GM18520 (cell line): ENCODE data around the gene AMN1.
"Not testable (repeated sequence)": the region's sequence is repeated elsewhere in the genome, so short reads cannot be mapped to it uniquely, and the experiment has no call there.

Experiments used
- ATAC-seq: cut with Tn5 transposase; IDR thresholded peaks from one replicate; pipeline ENCODE4 v1.9.1; 2021; ENCODE audit not compliant: unreplicated experiment

AMN1 gene

DNA sequence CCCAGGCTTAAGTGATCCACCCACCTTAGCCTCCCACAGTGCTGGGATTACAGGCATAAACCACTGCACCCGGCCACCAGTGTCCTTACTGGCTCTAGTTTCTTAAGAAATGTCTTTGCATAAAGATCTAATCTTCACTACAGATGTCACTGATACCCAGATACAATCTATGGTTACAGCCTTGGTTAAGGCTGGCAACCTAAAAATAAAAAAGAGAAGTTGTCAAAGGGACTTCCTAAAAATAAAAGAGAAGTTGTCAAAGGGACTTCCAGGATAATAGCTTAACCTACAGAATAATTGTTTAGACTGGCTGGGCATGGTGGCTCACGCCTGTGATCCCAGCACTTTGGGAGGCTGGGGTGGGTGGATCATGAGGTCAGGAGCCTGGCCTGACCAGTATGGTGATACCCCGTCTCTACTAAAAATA is 41.7 kb downstream of the AMN1 start:
- ATAC-seq, result no peak

DNA sequence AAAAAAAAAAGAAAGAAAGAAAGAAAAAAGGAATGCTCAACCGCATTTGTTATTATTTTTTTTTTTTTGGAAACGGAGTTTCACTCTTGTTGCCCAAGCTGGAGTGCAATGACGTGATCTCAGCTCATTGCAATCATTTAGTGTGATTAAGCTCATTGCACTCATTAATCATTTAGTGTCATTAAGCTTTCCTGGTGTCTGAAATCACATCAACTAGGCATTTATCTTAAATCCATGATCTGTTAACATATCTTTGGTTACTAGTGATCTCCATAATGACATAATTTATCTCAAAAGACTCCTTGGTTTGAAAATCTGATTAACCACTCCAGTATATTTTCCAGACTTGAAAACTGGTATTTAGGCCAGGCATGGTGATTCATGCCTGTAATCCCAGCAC is 43.0 kb downstream of the AMN1 start:
- ATAC-seq, result no peak

DNA sequence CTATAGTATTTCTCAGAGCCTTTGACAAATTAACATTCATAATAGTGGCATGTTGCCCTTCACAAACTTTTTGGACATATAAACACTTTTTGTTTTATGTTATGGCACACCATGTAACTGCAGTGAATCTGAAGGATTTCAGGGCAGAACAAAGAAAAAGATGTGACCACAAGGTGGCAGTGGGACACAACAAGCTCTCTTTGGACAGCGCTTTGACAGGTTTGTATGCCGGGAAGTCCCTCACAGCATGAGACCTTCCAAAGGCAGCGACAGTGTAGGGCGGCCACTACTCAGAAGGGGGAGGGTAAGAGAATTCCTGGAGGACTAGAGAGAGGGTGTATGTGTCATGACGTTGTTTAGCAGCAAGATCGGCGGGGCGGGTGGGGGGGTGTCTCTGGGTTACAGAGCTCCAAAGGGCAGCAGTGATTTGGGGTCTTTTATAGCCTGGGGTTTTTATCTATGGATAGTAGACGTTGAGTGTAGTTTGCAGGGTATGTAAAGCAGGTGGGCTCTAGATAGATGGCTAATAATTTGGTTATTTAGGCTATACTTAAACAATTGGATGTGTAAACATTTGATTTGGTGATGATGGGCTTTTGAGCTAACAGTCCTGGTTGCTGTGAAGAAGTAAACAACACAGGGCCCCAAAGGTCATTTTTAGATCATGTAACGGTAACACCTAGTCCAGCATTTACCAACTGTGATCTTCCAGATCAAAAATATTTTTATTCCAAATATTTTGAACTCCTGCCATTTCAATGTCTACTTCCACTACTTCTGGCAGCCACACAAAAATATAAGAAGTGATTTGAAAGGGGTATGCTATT is 46.5 kb downstream of the AMN1 start:
- peak; percentile 84 for ATAC-seq

DNA sequence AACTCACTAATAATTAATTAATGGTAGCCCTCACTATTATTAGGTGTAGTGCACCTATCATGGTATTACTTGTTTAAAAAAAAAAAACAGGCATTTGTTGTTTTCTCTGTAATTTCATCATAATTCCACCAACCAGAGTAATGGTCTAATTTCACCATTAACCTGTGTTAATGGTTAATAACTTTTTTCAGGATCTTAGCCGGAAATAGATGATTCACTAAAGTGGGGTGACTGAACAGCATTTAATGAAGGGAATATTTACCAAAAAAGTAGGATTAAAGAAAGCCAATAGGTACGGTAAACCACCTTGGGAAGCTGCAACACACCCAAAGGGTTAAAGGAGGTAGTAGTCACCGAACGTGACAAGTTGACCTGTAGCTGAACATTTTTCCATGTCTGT is 56.3 kb downstream of the AMN1 start:
- ATAC-seq, result no peak

DNA sequence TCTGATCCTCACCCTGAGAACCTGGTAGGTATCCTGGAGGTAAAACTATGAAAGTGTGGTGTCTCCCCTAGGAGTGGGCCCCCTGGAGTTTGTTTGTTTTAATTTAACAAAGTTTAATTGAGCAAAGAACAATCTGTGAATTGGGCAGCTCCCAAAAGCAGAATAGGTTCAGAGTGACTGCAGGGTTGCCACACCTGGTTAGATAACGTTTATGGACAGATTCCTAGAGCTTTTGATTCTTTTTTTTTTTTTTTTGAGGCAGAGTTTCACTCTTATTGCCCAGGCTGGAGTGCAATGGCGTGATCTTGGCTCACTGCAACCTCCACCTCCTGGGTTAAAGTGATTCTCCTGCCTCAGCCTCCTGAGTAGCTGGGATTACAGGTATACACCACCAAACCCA is 59.2 kb downstream of the AMN1 start:
- ATAC-seq, result not testable (repeated sequence)

DNA sequence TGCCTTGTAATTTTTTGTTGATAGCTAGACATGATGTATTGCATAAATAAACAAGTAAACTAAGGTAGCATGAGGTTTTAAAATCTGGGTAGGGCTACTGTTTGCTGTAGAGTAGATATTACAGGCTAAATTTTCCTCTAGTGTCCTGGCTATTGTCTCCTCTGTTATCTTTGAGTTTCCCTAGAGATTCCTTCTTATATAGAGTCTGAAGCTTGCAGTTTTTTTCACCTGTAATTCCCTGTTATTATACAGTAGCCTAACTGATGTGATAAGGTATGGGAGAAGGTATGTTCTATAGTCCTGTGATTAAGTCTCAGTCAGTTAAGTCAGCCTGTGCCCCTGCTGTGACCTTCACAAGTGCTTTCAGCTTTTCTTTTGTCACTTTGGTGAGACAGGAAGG is 59.8 kb downstream of the AMN1 start:
- ATAC-seq, result no peak

DNA sequence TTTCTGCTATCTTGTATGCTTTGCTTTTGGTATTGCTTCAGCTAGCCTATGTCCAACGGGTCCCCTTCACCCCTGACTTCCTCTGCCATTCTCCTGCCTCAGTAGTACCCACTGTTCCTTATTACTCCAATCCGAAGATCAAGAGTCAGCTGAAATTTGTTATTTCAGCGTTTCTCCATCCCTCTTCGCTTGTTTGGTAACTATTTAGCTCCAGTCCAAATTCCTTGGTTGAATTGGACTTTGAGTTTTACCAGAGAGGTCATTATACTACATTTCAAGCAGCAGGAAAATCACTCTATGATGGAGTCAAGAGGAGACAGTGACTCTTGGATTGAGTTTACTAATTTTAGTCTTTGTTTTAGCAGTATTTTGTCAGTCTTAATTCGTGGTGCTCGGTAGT is 64.8 kb downstream of the AMN1 start:
- ATAC-seq, result no peak

DNA sequence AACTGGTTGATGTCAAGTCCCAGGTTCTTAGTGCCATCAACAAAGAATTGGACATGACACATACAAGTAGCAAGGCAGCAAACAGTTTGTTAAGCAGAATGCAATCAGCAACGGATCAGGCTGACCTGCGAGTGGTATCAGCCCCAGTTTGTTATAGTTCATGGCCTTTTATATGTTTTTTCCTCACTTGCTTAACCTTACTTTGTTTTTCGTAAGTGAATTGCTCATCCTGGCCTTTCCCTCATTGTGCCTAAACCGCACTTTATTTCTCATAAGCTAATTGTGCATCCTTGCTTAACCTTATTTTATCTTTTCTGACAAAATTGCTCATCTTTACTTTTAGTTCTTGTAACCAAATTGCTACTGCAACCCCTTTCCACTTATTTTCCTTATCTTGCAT is 65.2 kb downstream of the AMN1 start:
- ATAC-seq, result no peak

DNA sequence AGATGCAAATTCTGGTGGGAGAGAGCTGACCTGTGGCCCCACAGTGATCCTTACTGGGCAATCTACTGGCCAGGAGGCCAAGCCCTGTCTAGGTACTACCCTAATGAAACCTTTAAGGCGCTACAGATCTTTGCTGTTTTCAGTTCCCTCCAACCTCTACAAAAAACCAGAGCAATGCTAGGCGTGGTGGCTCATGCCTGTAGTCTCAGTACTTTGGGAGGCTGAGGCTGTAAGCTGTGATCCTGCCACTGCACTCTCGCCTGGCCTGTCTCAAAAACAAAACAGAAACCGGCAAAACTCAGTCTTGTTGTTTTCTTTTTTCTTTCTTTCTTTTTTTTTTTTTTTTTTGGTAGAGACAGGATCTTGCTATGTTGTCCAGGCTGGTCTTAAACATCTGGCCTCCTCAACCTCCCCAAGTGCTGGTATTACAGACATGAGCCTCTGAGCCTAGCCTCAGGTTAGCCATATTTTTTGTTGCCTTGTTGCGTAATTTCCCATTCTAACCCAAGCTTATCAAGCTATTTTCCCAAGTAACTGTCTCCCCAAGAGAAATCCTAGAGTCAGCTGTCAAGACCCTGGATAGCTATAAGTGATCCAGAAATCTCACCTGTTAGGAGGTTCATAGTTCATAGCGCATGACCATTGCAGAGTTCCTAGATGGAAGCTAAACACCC is 66.5 kb downstream of the AMN1 start:
- ATAC-seq, result no peak

DNA sequence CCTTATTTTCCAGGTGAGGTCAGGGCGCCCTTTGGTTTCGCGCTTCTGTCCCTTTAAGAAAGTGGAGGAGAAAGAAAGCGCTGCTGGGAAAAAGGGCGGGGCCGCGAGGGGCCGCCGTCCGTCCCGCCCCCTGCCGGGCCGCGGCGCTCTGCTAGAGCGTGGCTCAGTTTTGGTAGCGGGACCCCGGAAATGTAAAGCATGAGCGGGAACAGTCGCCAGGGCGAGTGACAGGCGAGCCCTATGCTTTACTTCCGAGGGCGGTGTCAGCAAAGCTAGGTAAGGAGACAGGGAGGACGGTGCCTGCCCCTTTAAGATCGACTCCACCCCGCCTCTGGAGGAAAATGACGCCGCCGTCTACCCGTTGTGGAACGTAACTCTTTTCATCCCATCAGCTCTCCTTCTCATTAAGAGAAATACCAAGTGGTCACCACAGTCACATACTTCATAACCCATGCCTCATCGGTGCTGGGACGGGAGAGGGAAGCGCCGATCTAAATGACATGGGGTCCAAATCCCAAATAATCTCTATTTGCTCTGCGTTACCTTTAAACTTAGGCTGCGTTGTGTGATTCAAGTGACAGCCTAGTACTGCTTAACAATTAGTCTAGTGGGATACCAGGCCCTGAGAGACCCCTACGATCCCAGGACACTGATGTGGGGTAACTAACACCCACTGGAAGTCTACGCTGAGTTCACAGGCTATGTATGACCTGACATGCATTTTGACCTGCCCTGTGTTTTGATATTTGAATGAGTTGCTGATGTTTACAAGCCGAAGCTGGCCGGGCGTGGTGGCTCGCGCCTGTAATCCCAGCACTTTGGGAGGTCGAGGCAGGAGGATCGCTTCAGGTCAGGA is 69.5 kb downstream of the AMN1 start, which contains the start of gene ETFBKMT:
Gene ETFBKMT (plus strand): TSS at position 602 of the 856 bp plus-strand sequence. CDS start 2,266 bp downstream, outside the sequence.
- ATAC-seq, result peak; percentile 99

DNA sequence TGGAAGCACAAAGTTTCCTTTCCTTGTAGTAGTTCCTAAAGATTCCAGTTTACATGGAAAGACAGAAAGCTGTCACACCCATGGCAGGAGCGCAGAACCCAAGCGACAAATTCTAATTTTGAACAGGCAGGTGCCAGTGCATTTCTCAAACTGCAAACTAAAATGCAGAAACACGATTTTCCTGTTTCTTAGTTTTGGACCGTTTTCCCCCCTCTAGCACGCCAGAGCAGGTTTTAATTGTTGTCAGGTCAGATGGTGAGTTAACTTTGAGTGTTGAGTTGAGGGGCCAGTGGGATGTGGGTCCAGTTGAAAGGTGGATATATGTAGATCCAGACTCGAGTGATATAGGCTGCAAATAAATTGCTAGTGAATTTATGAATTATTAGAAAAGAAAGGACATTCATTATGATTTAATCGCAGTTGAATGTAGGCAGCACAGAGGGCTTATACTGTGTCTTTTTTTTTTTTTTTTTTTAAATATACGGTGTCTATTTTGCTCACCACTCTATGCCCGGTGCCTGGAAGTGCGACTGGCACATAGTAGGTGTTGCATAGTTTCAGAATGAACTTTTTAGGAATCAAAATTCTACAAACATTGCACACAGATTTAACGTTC is 70.2 kb downstream of the AMN1 start:
- no peak for ATAC-seq

DNA sequence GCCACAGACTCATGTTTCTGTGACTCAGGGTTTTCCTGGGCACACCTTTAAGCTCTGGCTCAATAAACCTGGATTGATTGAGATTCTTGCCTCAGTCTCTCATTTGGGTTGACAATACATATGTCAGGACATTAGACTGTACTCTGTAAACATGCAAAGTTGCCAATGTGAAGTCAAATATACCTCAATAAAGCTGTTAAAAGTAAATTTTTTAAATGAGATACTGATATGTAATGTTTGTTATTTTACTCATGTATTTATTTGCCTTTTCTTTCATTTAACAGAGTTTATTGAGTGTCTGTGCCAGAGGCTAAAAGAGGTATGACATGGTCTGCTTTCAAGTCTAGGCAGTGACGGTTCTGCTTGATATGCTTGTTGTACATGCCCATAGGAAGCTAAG is 73.0 kb downstream of the AMN1 start:
- ATAC-seq, result no peak

DNA sequence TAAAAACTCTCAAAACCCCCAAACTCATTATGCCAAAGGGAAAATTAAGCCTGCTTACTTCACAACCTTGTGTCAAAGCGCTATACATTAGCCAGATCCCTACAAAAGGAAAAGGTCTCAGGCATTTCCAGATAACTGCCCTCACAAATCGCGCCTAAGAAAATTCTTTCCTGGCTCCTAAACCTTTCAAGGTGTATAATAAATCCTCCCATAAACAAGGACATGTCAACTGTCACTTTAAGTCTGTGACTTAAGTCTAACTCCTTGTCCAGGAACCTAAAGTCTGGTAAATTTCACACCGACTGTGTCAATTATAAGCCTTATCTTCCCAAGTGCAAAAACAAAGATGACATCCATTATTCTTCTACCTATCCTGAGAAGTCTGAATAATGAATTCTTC is 73.6 kb downstream of the AMN1 start:
- ATAC-seq, result no peak

DNA sequence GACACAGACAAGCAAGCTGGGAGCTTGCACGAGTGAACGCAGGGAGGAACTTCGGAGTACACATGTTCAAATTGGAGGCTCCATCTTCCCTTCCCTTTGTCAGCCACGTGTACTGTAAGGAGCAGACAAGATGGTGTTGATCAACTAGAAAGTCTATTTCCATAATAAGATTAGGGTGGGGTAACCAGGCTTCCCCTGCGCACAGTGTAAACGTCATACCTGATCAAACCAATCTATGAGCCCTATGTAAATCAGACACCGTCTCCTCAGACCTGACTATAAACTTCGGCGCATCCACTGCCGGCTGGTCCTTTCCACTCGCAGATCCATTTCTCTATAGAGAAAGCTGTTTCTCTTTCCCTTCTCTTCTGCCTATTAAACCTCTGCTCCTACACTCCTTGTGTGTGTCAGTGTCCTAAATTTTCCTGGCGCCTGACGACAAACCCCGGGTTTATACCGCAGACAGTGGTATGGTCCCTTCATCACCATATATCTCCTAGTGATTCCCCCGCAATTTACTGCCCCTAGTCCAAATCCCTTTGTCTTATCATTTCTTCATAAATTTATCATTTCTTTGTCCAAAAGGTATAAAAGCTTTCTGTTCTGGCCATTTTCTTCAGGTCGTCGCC is 76.8 kb downstream of the AMN1 start:
- no peak for ATAC-seq

DNA sequence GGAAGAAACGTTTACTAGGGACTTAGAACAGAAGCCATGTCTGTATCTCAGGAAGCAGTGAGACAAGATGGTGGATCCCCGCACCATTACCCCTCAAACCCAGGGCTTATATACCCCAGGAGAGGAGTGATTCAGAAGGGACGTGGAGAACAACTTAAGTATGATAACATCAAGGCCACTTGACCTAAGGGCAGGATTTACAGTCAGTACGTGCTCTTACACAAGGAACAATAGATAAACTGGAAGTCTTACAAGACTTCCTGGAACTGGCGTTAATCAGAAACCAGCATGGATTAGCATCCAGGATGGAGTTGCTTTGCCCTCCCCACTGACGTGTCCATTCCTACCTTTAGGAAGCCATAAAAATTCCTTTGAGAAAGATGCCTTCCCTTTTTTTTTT is 77.9 kb downstream of the AMN1 start:
- ATAC-seq, result no peak

DNA sequence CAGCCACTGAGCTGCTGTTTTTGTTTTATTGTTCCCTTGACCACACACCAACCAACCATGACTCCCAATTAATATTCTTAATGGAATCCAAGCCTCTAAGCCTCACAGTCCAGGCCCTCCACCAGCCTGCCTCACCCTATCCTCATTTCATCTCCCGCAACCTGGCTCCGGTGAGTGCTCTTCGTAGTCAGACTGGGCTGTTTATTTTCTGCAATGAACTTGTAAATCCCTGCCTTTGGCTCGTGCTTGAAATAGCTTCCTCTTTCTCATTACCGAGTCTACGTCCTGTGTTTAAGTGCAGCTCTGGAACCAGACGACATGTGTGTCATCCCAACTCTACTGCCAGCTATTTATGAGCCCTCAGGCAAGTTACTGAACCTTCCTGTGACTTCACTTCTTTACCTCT is 81.7 kb downstream of the AMN1 start:
- no peak for ATAC-seq

DNA sequence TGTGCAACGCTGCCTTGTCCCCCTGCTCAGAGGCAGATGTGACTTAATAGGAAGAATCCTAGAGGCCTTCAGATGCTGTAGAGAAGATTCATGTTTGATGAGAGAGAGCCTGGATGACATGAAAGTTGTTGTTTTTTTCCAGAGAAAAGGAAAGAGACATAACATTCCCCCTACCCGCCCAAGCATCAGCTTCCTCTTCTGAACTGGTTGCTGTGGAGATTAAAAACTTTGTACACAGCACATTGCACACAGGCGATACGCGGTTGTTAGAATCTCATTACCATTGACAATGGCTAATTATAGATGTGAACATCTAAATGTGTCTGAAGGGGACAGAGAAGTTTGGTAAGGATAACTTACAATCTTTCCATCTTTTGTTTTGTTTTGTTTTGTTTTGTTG is 82.9 kb downstream of the AMN1 start:
- no peak for ATAC-seq

DNA sequence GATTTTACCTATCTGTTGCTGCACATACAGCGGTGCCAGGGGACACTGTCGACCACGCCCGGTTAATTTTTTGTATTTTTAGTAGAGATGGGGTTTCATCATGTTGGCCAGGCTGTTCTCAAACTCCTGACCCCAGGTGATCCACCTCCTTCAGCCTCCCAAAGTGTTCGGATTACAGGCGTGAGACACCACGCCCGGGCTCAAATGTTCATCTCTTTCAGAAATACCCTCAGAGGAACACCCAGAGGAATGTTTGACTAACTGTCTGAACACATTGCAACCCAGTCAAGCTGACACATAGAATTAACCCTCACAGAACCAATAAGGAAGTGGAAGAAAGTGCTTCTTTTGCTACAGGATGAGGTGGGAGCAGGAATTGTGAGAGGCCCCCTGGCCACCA is 84.3 kb downstream of the AMN1 start:
- ATAC-seq, result no peak

DNA sequence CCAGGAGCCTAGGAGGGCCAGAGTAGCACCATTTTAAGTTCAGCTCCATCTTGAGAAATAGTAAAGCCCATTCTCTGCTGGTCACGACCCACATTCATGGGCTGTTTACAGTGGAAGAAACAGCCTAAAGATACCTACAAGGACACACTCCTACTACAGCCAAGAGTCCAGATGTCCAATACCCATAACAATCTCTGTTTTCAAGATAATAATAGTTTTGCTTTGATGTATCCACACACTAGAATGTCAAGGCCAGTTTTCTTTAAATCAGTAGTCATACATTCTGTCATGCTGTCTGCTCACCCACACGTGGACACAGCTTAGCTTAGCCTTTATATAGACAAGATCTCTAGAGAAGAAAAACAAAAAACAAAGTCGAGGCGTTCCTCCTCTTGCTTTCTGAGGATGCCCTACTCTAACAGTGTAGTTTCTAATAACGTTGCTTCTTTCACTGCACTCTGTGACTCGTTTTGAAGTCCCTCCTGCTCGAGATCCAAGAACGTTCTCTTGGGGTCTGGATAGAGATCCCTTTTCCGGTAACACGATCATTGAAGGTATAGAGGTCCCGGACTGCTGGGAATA is 87.2 kb downstream of the AMN1 start:
- ATAC-seq, result no peak

DNA sequence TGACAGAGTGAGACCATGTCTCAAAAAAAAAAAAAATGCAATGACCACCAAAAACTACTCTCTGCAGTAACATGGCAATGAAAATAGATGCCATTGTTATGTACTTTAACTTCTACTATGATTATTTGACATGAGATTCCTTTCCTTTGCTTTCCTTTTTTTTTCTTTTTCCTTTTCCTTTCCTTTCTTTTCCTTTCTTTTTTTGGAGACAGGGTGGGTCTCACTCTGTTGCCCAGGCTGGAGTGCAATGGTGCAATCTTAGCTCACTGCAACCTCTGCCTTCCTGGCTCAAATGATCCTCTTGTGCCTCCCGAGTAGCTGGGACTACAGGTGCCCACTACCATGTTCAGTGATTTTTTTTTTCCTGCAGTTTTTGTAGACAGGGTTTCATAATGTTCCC is 94.2 kb downstream of the AMN1 start:
- ATAC-seq, result no peak
